Colonic mucosa (tissue), 4 donors: Measurements from ENCODE around the gene PHF14. TPM values are rescaled to one million over a fixed set of nuclear protein-coding genes. Genes with fewer than 3 reads are reported as not detected.
A peak's percentile ranks its signal among the peaks of the same experiment; 100 is the strongest.
"Not testable (repeated sequence)": the region's sequence is repeated elsewhere in the genome, so short reads cannot be mapped to it uniquely, and the experiment has no call there.

ENCODE experiments used
- DNase-seq: peaks from one replicate; pipeline ENCODE4 v3.0.0-alpha.2; 2020
- H3K27ac ChIP-seq: fragments of 200-600 bp; one replicate; pipeline ENCODE4 v1.8.0; 2021
- H3K27me3 ChIP-seq: fragments of 200-600 bp; one replicate; pipeline ENCODE4 v1.8.0; 2021
- H3K36me3 ChIP-seq: fragments of 200-600 bp; one replicate; pipeline ENCODE4 v1.8.0; 2021
- H3K4me1 ChIP-seq: fragments of 200-600 bp; one replicate; pipeline ENCODE4 v1.8.0; 2021; ENCODE audit warnings: mild to moderate bottlenecking
- H3K4me3 ChIP-seq: fragments of 200-600 bp; one replicate; pipeline ENCODE4 v1.8.0; 2021
- H3K9ac ChIP-seq, 2 donors: one replicate each; pipeline ENCODE4 v1.7.0; 2013; ENCODE audit warnings: control low read depth in 2 of 2, low read depth in 2 of 2, low read length in 2 of 2
- H3K9me3 ChIP-seq: fragments of 200-600 bp; one replicate; pipeline ENCODE4 v1.8.0; 2021
- intact Hi-C: fragments of 100-400 bp; cut with DNase I; formaldehyde crosslinking; loops from one replicate; pipeline ENCODE4 v1.14.1; 2022
- total RNA-seq, 2 donors: library from RNA; stranded (reverse); fragmentation: NEBNext Ultra II Directional in 1 of 2; extraction: Animal tissue kit (Norgen Biotek cat#: 25700) in 1 of 2; gene quantifications; one replicate each; pipeline ENCODE4 v1.2.1, GENCODE V29; 2021
- TF ChIP-seq, protein P1 (sequence below): fragments of 200-600 bp; IDR thresholded peaks from one replicate; pipeline ENCODE4 v1.8.0; 2022; ENCODE audit warnings: antibody characterized with exemption, mild to moderate bottlenecking
- donor health status: healthy.
- donor health status: DM: no; HTN: no; CAD: no.
- donor health status: DM: no; HTN: no; CAD: no.

PHF14 gene
- total RNA-seq, 2 donors from 2014 or later: 25.8 to 28.5 TPM

DNA sequence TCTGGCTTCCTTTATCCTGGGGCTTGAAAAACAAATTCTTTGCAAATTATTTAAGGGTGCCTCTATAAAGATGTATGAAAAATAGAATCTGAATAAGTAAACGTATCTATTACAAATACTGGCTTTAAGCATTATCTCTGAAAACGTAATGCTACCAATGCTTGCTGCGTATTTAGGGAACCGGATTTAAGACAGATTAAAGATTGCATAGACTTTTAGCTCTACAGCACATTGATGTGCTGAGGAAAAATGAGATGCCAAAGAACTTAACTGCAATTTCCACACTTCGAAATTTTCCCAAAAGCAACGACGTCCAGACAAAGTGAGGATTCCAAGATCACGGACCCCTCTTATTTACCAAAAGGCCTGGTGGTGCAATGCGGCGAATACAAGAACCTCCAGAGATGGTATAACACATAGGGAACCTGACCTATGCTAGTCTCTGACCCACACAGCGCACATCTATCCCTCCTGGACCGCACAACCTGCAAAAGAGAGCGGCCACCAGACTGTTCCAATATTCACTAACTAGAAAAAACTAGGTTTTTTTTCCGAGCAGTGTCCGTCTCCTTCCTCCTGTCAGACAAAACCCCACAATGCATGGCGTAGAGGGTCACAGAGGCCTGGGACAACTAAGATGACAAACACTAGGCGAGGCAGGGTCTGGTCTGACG lies 34.3 kb upstream of the PHF14 start:
- intact Hi-C loops: no loop called here
- TF ChIP-seq, protein P1, sequence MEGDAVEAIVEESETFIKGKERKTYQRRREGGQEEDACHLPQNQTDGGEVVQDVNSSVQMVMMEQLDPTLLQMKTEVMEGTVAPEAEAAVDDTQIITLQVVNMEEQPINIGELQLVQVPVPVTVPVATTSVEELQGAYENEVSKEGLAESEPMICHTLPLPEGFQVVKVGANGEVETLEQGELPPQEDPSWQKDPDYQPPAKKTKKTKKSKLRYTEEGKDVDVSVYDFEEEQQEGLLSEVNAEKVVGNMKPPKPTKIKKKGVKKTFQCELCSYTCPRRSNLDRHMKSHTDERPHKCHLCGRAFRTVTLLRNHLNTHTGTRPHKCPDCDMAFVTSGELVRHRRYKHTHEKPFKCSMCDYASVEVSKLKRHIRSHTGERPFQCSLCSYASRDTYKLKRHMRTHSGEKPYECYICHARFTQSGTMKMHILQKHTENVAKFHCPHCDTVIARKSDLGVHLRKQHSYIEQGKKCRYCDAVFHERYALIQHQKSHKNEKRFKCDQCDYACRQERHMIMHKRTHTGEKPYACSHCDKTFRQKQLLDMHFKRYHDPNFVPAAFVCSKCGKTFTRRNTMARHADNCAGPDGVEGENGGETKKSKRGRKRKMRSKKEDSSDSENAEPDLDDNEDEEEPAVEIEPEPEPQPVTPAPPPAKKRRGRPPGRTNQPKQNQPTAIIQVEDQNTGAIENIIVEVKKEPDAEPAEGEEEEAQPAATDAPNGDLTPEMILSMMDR: no peak
- H3K27ac ChIP-seq: peak overlapping the region; percentile 91
- H3K27me3 ChIP-seq: no peaks in the 10 kb centered on the region
- no peaks in the 10 kb centered on the region for H3K36me3 ChIP-seq
- H3K4me1 ChIP-seq: no peaks in the 10 kb centered on the region
- no peak for DNase-seq
- peak overlapping the region; percentile 82 to 90 for H3K9ac ChIP-seq
- H3K4me3 ChIP-seq: peak overlapping the region; percentile 69
- no peaks in the 10 kb centered on the region for H3K9me3 ChIP-seq

DNA sequence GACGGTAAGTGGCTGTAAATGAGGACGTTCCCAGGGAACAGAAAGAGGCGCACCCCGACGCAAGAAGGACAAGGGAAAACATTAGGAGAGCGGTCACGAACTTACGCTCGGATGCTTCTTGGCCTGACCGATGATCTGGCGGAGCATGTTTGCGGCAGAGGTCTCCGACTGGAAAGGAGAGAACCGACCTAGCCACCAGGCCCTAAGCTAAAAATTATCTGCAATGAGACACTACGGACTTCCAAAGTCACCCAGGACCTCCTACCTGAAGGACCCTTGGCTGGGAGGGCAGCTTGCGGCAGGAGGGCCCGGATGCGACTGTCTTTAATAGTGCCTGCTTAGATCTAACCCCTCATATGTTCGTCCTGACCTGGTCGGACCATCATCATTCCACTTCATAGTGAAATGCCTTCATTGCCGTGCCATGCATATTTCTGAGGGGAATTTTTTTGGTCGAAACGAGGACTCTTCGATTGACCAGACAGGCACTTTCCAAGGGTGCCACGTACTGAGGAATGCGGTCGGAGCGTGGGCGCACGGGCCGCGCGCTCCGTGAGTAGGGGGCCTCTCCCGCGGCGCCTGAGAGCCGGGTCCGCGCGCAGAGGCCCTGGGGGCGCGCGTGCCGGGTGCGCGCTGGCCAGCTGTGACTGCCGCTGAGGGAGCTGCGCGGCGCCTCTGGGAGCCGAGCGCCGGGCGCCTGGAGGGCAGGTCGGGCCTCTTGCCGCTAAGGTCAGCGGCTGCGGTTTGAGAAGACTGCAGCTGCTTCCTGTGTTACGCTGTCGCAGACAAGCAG lies 33.6 kb upstream of the PHF14 start:
- Histone ChIP-seq H3K9me3 (no peaks in the 10 kb centered on the region), H3K9ac (peak overlapping the region; percentile 82 to 90), H3K36me3 (no peaks in the 10 kb centered on the region), H3K27me3 (no peaks in the 10 kb centered on the region), H3K27ac (peak overlapping the region; percentile 91), H3K4me1 (no peaks in the 10 kb centered on the region), H3K4me3 (peak overlapping the region; percentile 69)
- peak; percentile 89 for DNase-seq
- intact Hi-C loops: no loop called here
- TF ChIP-seq, protein P1: no peak

DNA sequence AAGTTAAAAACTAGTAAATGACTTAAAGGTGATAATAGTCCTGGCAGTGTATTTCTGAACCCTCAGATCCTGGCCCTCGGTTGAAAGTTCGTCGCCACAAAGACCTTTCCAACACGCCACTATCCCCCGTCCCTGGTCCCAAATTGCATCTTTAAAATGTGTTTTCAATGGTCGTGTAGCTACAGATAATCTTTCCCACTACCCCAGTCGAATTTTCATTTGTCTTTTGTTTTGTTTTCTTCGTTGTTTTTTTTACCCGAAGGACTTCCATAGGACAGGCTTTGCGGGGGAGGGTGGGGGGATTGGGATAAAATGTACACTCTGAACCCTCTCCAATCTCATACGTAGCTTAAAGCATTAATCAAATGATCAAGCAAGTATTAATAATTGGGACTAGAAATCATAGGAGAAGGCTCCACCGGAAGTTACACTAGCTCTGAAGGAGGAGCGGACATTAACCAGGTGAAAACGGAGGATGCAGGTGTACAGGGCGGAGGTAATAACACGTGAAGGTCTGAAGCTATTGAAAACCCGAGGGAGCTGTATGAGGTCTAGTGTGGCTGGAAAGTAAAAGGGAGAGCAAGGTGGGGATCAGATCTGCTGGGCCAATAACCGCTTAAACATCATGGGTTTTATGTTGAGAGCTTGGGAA lies 32.8 kb upstream of the PHF14 start:
- Histone ChIP-seq H3K27me3 (no peaks in the 10 kb centered on the region), H3K4me1 (no peaks in the 10 kb centered on the region), H3K27ac (peak overlapping the region; percentile 91), H3K4me3 (peak overlapping the region; percentile 69), H3K36me3 (no peaks in the 10 kb centered on the region), H3K9me3 (no peaks in the 10 kb centered on the region), H3K9ac (peak overlapping the region; percentile 82 to 90)
- peak; percentile 36 for DNase-seq
- TF ChIP-seq, protein P1: no peak
- intact Hi-C loops: no loop called here

DNA sequence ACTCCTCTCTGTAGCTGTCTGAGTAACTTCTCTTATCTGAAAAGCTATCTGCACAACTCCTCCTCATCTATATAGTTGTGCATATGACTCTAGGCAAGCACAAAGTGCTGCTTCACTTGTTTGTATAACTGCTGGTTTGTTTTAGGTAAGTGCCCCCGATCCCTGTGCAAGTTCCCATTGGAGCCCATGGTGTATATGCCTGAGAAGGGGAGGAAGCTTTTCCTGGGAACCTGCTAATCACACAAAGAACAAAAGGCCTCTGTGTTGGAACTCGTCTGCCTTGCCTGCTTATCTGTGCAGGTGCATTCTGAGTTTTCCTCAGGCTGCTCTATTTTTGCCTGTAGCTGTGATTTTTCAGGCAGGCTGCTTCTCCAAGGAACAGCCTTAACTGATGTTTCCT lies 23.2 kb upstream of the PHF14 start:
- Histone ChIP-seq H3K4me3 (no peak overlapping the region), H3K36me3 (no peaks in the 10 kb centered on the region), H3K9me3 (no peaks in the 10 kb centered on the region), H3K27me3 (no peaks in the 10 kb centered on the region), H3K27ac (no peak overlapping the region), H3K4me1 (no peaks in the 10 kb centered on the region), H3K9ac (no peak overlapping the region)
- intact Hi-C loops: no loop called here
- no peak for DNase-seq
- TF ChIP-seq, protein P1: no peak

DNA sequence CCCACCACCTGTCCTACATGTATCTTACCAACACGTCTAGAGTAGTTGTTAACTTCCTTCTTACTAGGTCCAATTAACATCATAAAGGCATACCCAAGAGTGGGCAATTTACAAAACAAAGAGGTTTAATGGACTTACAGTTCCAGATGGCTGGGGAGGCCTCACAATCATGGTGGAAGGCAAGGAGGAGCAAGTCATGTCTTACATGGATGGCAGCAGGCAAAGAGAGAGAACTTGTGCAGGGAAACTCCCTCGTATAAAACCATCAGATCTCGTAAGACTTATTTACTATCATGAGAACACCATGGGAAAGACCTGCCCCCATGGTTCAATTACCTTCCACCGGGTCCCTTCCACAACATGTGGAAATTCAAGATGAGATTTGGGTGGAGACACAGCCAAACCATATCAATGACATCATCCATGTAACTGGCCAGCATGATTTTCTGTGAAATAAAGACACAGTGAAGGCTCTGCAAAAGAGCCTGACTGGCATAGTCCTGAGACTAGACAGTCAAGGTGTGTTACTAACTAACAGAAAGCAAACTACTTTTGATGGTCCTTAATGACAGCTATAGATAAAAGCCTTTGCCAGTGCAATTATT lies 22.6 kb upstream of the PHF14 start:
- intact Hi-C loops, H3K4me3 ChIP-seq: not testable (repeated sequence)

More for the DNA sequence above, 22.6 kb upstream of the PHF14 start:
- H3K9me3 ChIP-seq, H3K27ac ChIP-seq, H3K9ac ChIP-seq, H3K4me1 ChIP-seq, H3K27me3 ChIP-seq, H3K36me3 ChIP-seq, DNase-seq: not testable (repeated sequence)
